ENCODE results near the gene AACS. TPM values are rescaled to one million over a fixed set of nuclear protein-coding genes. Genes with fewer than 3 reads are reported as not detected.

AACS gene
- total RNA-seq, 4 donors from 2014 or later = 17.9 to 29.7 (median 23.6) TPM

GRCh38 chr12:125169451-125169850, 104.2 kb downstream of the AACS start:
- H3K9me3 ChIP-seq = peaks cover 0 to 33% (median 0%) of the 10 kb centered on the region in 4 donors
- H3K36me3 ChIP-seq = no peaks in the 10 kb centered on the region
- DNase-seq (ENCODE audit: low spot score in 2 of 2) = no peak
- 54 to 55% methylated on average over 2 of the region's 2 CpGs for WGBS, 2 donors
- H3K4me3 ChIP-seq = no peak overlapping the region
- H3K27ac ChIP-seq = no peak overlapping the region
- H3K27me3 ChIP-seq = no peaks in the 10 kb centered on the region
- no peak for TF ChIP-seq CTCF (IDR thresholded peaks at IDR 0.05)
- TF ChIP-seq POLR2A (IDR thresholded peaks at IDR 0.05) = no peak
- no peak for TF ChIP-seq EP300 (IDR thresholded peaks at IDR 0.05)
- H3K4me1 ChIP-seq = no peaks in the 10 kb centered on the region

- Histone ChIP-seq H3K4me1 (no peaks in the 10 kb centered on the region), H3K27me3 (no peaks in the 10 kb centered on the region), H3K9me3 (peaks cover 0 to 35% (median 0%) of the 10 kb centered on the region in 4 donors), H3K36me3 (no peaks in the 10 kb centered on the region), H3K4me3 (no peak overlapping the region), H3K27ac (no peak overlapping the region)
- WGBS, 2 donors = 74 to 75% methylated on average over 8 of the region's 8 CpGs
- DNase-seq (ENCODE audit: low spot score in 2 of 2) = no peak
- no peak for TF ChIP-seq EP300 (IDR thresholded peaks at IDR 0.05)
- no peak for TF ChIP-seq CTCF (IDR thresholded peaks at IDR 0.05)
- TF ChIP-seq POLR2A (IDR thresholded peaks at IDR 0.05) = no peak
Observed at GRCh38 chr12:125169870-125170269, 104.6 kb downstream of the AACS start.

GRCh38 chr12:125171267-125171666, 106.0 kb downstream of the AACS start:
- no peak overlapping the region for H3K4me3 ChIP-seq
- no peak overlapping the region for H3K27ac ChIP-seq
- no peaks in the 10 kb centered on the region for H3K36me3 ChIP-seq
- DNase-seq (ENCODE audit: low spot score in 2 of 2) = no peak
- WGBS, 2 donors = 61 to 64% methylated on average over 3 of the region's 3 CpGs
- H3K27me3 ChIP-seq = peaks cover 0 to 3% of the 10 kb centered on the region in 2 donors
- H3K4me1 ChIP-seq = no peaks in the 10 kb centered on the region
- TF ChIP-seq EP300 (IDR thresholded peaks at IDR 0.05) (no peak), CTCF (IDR thresholded peaks at IDR 0.05) (no peak), POLR2A (IDR thresholded peaks at IDR 0.05) (no peak)
- H3K9me3 ChIP-seq = peaks cover 0 to 38% (median 0%) of the 10 kb centered on the region in 4 donors

- H3K4me3 ChIP-seq = no peak overlapping the region
- no peak overlapping the region for H3K27ac ChIP-seq
- H3K9me3 ChIP-seq = peaks cover 0 to 32% (median 0%) of the 10 kb centered on the region in 4 donors
- no peak for TF ChIP-seq CTCF (IDR thresholded peaks at IDR 0.05)
- no peak for TF ChIP-seq POLR2A (IDR thresholded peaks at IDR 0.05)
- no peak for TF ChIP-seq EP300 (IDR thresholded peaks at IDR 0.05)
- H3K4me1 ChIP-seq = no peaks in the 10 kb centered on the region
- H3K27me3 ChIP-seq = peaks cover 0 to 5% of the 10 kb centered on the region in 2 donors
- H3K36me3 ChIP-seq = no peaks in the 10 kb centered on the region
- no peak for DNase-seq (ENCODE audit: low spot score in 2 of 2)
- 62 to 73% methylated on average over 9 of the region's 9 CpGs for WGBS, 2 donors
Observed at GRCh38 chr12:125172231-125172850, 107.1 kb downstream of the AACS start.

GRCh38 chr12:125175576-125175975, 110.3 kb downstream of the AACS start:
- no peak for DNase-seq (ENCODE audit: low spot score in 2 of 2)
- peaks cover 0 to 5% of the 10 kb centered on the region in 2 donors for H3K27me3 ChIP-seq
- peaks cover 0 to 12% (median 0%) of the 10 kb centered on the region in 4 donors for H3K9me3 ChIP-seq
- no peaks in the 10 kb centered on the region for H3K4me1 ChIP-seq
- TF ChIP-seq EP300 (IDR thresholded peaks at IDR 0.05) = no peak
- TF ChIP-seq POLR2A (IDR thresholded peaks at IDR 0.05) = no peak
- TF ChIP-seq CTCF (IDR thresholded peaks at IDR 0.05) = no peak
- no peak overlapping the region for H3K4me3 ChIP-seq
- no peak overlapping the region for H3K27ac ChIP-seq
- no peaks in the 10 kb centered on the region for H3K36me3 ChIP-seq

Measured in tibial nerve (tissue), 4 donors.